SU-DHL-6 (cell line): ENCODE results near the gene DOC2A.

ENCODE experiments used
- EZH2phosphoT487 ChIP-seq: fragments of 200-600 bp; sonication (generic), shearing (Covaris generic); conservative IDR thresholded peaks from 2 replicates; pipeline ENCODE4 v1.6.1; 2018; ENCODE audit warnings: mild to moderate bottlenecking, antibody characterized with exemption, low read length, moderate library complexity, mixed read lengths
- TF ChIP-seq, protein P1 (sequence below): fragments of 200-600 bp; sonication (generic); IDR thresholded peaks from one replicate; pipeline ENCODE4 v1.5.1; 2017; ENCODE audit warnings: antibody characterized with exemption, mild to moderate bottlenecking, low read length, moderate library complexity; ENCODE audit not compliant: insufficient read depth, poor library complexity, severe bottlenecking

DNA sequence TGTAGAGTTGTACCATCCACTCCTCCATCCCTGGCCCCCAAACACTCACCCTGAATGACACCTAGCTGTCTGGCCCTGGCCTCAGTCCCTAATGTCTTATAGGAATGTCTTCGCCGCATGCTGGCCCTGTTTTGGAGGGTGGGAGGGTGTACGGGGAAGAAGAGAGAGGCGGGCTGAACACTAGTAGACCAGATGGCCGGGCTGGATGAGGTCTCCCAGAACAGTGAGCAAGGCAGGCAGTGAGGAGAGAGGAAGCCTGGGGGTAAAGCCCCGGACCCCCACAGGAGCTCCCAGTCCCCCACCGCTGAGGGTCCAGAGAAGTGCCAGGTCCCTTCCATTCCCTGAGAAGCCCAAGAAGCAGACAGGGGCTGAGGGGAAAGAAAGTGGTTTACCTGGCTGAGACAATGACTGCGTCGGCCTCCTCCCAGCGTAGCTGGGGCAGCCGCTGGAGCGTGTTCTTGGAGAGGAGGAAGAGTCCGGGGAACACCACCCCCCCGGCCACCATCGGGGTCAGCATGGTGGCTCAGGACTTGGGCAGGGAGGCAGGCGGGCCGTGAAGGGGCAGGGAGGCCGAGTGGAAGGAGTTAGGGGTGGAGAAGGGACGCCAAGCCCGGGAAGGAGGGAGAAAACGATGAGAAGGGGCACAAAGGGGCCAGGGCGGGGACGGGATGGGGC is 19.3 kb upstream of the DOC2A start:
- TF ChIP-seq, protein P1, sequence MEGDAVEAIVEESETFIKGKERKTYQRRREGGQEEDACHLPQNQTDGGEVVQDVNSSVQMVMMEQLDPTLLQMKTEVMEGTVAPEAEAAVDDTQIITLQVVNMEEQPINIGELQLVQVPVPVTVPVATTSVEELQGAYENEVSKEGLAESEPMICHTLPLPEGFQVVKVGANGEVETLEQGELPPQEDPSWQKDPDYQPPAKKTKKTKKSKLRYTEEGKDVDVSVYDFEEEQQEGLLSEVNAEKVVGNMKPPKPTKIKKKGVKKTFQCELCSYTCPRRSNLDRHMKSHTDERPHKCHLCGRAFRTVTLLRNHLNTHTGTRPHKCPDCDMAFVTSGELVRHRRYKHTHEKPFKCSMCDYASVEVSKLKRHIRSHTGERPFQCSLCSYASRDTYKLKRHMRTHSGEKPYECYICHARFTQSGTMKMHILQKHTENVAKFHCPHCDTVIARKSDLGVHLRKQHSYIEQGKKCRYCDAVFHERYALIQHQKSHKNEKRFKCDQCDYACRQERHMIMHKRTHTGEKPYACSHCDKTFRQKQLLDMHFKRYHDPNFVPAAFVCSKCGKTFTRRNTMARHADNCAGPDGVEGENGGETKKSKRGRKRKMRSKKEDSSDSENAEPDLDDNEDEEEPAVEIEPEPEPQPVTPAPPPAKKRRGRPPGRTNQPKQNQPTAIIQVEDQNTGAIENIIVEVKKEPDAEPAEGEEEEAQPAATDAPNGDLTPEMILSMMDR: no peak
- no peak for TF ChIP-seq EZH2phosphoT487
